SK-N-SH (cell line): Measurements from ENCODE around the gene MTR.

Experiments used
- CTCF ChIP-seq: fragments of 200-600 bp; sonication (generic); IDR thresholded peaks from 2 replicates; pipeline ENCODE4 v1.6.1; 2017; ENCODE audit warnings: antibody characterized with exemption, mild to moderate bottlenecking, moderate library complexity
- EP300 ChIP-seq, 2 experiments: IDR thresholded peaks; 2 replicates each; pipeline versions ENCODE4 v1.4.0 to v1.6.1; 2012; ENCODE audit warnings: borderline replicate concordance in 1 of 2, low read depth in 1 of 2, low read length in 1 of 2
- EZH2phosphoT487 ChIP-seq: fragments of 200-600 bp; sonication (generic); IDR thresholded peaks from 2 replicates; pipeline ENCODE4 v1.6.1; 2017; ENCODE audit warnings: low read depth, mixed run types, mild to moderate bottlenecking, antibody characterized with exemption, moderate library complexity, borderline replicate concordance
- GABPA ChIP-seq: IDR thresholded peaks from 2 replicates; pipeline ENCODE4 v1.4.0; 2012; ENCODE audit warnings: low read depth, mild to moderate bottlenecking
- MXI1 ChIP-seq: IDR thresholded peaks from 2 replicates; pipeline ENCODE4 v1.6.1; 2012; ENCODE audit warnings: mild to moderate bottlenecking, low read depth, low read length, improper control_type of control experiment
- NRF1 ChIP-seq: IDR thresholded peaks from 2 replicates; pipeline ENCODE4 v1.6.1; 2012; ENCODE audit warnings: low read depth, mild to moderate bottlenecking, low read length
- RAD21 ChIP-seq: IDR thresholded peaks from 2 replicates; pipeline ENCODE4 v1.6.1; 2012; ENCODE audit warnings: mild to moderate bottlenecking, low read length
- REST ChIP-seq: IDR thresholded peaks from 2 replicates; pipeline ENCODE4 v1.6.1; 2012; ENCODE audit warnings: mild to moderate bottlenecking, low read depth, low read length, moderate library complexity
- RXRA ChIP-seq: IDR thresholded peaks from 2 replicates; pipeline ENCODE4 v1.4.0; 2012; ENCODE audit warnings: low read depth, mild to moderate bottlenecking, borderline replicate concordance
- SIN3A ChIP-seq: IDR thresholded peaks from 2 replicates; pipeline ENCODE4 v1.6.1; 2012; ENCODE audit warnings: low read depth, mild to moderate bottlenecking, low read length, moderate library complexity, borderline replicate concordance
- USF2 ChIP-seq: fragments of 150-350 bp; IDR thresholded peaks from 2 replicates; pipeline ENCODE4 v1.6.1; 2017; ENCODE audit warnings: antibody characterized with exemption, low read length, low read depth, borderline replicate concordance

- no peak for TF ChIP-seq EZH2phosphoT487
- no peak for TF ChIP-seq SIN3A
- no peak for TF ChIP-seq CTCF
- no peak for TF ChIP-seq RXRA
- TF ChIP-seq EP300 (IDR thresholded peaks at IDR 0.05; ENCODE audit: borderline replicate concordance in 1 of 2, low read depth in 1 of 2, low read length in 1 of 2) = no peak
- TF ChIP-seq GABPA = no peak
- no peak for TF ChIP-seq RAD21
- TF ChIP-seq USF2 = no peak
- no peak for TF ChIP-seq REST
- TF ChIP-seq NRF1 = no peak
- no peak for TF ChIP-seq MXI1
Measured at GRCh38 chr1:236800002-236800620, 5.0 kb downstream of the MTR start.
